WTC11 (cell line): Measurements from ENCODE around the gene TCN2.

Experiments used
- CREB1 ChIP-seq: sonication (generic); formaldehyde crosslinking; IDR thresholded peaks from 2 replicates; pipeline ENCODE4 v1.8.0; 2023; ENCODE audit warnings: mild to moderate bottlenecking, missing genetic modification reagents
- CTCF ChIP-seq: fragments of 200-600 bp; IDR thresholded peaks from 2 replicates; pipeline ENCODE4 v1.8.0; 2022; ENCODE audit warnings: antibody characterized with exemption
- ELF4 ChIP-seq: sonication (generic); formaldehyde crosslinking; IDR thresholded peaks from 2 replicates; pipeline ENCODE4 v1.8.1; 2022; ENCODE audit warnings: low read depth, mild to moderate bottlenecking, moderate library complexity, missing genetic modification reagents
- ETV6 ChIP-seq: sonication (generic); formaldehyde crosslinking; IDR thresholded peaks from 2 replicates; pipeline ENCODE4 v1.8.1; 2022; ENCODE audit warnings: mild to moderate bottlenecking, missing genetic modification reagents
- IRF2 ChIP-seq: sonication (generic); formaldehyde crosslinking; IDR thresholded peaks from 2 replicates; pipeline ENCODE4 v1.8.0; 2022; ENCODE audit warnings: low read depth, missing genetic modification reagents, borderline replicate concordance
- JUN ChIP-seq: sonication (generic); formaldehyde crosslinking; IDR thresholded peaks from 2 replicates; pipeline ENCODE4 v1.8.0; 2023; ENCODE audit warnings: mild to moderate bottlenecking, missing genetic modification reagents
- MAX ChIP-seq: sonication (generic); formaldehyde crosslinking; IDR thresholded peaks from 2 replicates; pipeline ENCODE4 v1.8.0; 2022; ENCODE audit warnings: mild to moderate bottlenecking, missing genetic modification reagents
- TEAD1 ChIP-seq: sonication (generic); formaldehyde crosslinking; IDR thresholded peaks from 2 replicates; pipeline ENCODE4 v1.8.0; 2022; ENCODE audit warnings: mild to moderate bottlenecking, missing genetic modification reagents
- USF2 ChIP-seq: sonication (generic); formaldehyde crosslinking; IDR thresholded peaks from 2 replicates; pipeline ENCODE4 v1.8.1; 2023; ENCODE audit warnings: mild to moderate bottlenecking, missing genetic modification reagents, moderate library complexity
- ZNF317 ChIP-seq: sonication (generic); formaldehyde crosslinking; IDR thresholded peaks from 2 replicates; pipeline ENCODE4 v1.8.1; 2023; ENCODE audit warnings: low read depth, mild to moderate bottlenecking, moderate library complexity, missing genetic modification reagents, borderline replicate concordance
- ZNF423 ChIP-seq: fragments of 250-450 bp; sonication (Bioruptor Pico); IDR thresholded peaks from 2 replicates; pipeline ENCODE4 v2.1.2; 2022; ENCODE audit warnings: mild to moderate bottlenecking, moderate library complexity
- TF ChIP-seq, protein P1 (sequence below): sonication (generic); formaldehyde crosslinking; IDR thresholded peaks from 2 replicates; pipeline ENCODE4 v1.8.0; 2022; ENCODE audit warnings: mild to moderate bottlenecking, missing genetic modification reagents
- TF ChIP-seq, protein P2 (sequence below): sonication (generic); formaldehyde crosslinking; conservative IDR thresholded peaks from 2 replicates; pipeline ENCODE4 v1.8.1; 2023; ENCODE audit warnings: mild to moderate bottlenecking, low read depth, missing genetic modification reagents, moderate library complexity

GRCh38 chr22:30628491-30628890 lies 21.5 kb downstream of the TCN2 start:
- TF ChIP-seq CTCF: no peak
- no peak for TF ChIP-seq ELF4 (CRISPR knock-in tag)
- no peak for TF ChIP-seq ZNF423
- TF ChIP-seq JUN: no peak
- TF ChIP-seq, protein P1, sequence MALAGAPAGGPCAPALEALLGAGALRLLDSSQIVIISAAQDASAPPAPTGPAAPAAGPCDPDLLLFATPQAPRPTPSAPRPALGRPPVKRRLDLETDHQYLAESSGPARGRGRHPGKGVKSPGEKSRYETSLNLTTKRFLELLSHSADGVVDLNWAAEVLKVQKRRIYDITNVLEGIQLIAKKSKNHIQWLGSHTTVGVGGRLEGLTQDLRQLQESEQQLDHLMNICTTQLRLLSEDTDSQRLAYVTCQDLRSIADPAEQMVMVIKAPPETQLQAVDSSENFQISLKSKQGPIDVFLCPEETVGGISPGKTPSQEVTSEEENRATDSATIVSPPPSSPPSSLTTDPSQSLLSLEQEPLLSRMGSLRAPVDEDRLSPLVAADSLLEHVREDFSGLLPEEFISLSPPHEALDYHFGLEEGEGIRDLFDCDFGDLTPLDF (CRISPR knock-in tag): no peak
- no peak for TF ChIP-seq MAX
- TF ChIP-seq CREB1 (CRISPR knock-in tag): no peak
- no peak for TF ChIP-seq ZNF317
- TF ChIP-seq, protein P2, sequence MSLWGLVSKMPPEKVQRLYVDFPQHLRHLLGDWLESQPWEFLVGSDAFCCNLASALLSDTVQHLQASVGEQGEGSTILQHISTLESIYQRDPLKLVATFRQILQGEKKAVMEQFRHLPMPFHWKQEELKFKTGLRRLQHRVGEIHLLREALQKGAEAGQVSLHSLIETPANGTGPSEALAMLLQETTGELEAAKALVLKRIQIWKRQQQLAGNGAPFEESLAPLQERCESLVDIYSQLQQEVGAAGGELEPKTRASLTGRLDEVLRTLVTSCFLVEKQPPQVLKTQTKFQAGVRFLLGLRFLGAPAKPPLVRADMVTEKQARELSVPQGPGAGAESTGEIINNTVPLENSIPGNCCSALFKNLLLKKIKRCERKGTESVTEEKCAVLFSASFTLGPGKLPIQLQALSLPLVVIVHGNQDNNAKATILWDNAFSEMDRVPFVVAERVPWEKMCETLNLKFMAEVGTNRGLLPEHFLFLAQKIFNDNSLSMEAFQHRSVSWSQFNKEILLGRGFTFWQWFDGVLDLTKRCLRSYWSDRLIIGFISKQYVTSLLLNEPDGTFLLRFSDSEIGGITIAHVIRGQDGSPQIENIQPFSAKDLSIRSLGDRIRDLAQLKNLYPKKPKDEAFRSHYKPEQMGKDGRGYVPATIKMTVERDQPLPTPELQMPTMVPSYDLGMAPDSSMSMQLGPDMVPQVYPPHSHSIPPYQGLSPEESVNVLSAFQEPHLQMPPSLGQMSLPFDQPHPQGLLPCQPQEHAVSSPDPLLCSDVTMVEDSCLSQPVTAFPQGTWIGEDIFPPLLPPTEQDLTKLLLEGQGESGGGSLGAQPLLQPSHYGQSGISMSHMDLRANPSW (CRISPR knock-in tag): no peak
- no peak for TF ChIP-seq USF2 (CRISPR knock-in tag)
- TF ChIP-seq IRF2 (CRISPR knock-in tag): no peak
- TF ChIP-seq TEAD1 (CRISPR knock-in tag): no peak
- TF ChIP-seq ETV6 (CRISPR knock-in tag): no peak
